Measurements from ENCODE around the gene DNAJC22. TPM values are rescaled to one million over a fixed set of nuclear protein-coding genes. Genes with fewer than 3 reads are reported as not detected.

Gene DNAJC22
- polyA plus RNA-seq, 1 of the 3 experiments (the other 2 are of a cell fraction): 4.5 TPM

DNA sequence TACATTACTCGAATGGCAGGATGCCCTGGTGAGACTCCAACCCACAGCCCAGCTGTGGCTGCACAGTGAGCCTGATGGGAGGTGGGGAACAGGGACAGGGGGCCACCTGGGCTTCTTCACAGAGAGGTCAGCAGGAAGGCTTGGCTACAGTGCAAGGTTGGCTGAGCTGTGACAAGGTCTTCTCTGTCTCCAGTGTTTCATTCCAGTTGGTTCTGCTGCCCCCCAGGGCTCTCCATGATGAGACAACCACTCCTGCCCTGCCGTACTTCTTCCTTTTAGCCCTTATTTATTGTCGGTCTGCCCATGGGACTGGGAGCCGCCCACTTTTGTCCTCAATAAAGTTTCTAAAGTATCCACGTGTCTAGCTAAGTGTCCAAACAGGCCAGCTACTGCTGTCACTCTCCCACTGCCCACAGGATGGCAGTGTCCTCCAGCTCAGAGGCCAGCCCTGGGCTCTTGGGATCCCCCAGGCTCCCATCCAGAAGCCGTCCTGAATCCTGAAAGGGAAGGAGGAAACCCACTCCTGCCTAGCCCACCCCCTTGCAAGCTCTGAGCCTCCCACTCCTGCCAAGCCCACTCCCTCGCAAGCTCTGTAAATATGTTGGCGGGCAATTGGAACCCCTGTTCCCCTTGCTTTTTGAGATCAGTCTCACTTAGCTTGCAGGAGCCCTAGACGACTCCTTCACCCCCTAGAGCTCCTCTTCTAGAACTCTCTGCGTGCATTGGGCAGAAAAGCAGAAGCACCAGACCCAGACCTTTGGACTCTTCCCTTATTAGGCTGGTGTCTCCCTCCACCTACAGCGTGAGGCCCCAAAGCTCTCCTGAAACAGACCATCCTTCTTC lies 15.1 kb upstream of the DNAJC22 start (continued):
- TF ChIP-seq RCOR1 (IDR thresholded peaks at IDR 0.05; ENCODE audit: low read length) (no peak), FOXJ3 (CRISPR knock-in tag; IDR thresholded peaks at IDR 0.05) (no peak), NRF1 (IDR thresholded peaks at IDR 0.05; ENCODE audit: low read depth, low read length) (no peak)

GRCh38 chr12:49332441-49332861 lies 14.2 kb upstream of the DNAJC22 start:
- CTCF ChIA-PET: interaction anchor here (0.7 to 15.9 kb wide), 13 partner anchors 10 to 237 kb away, joined by 3 to 658 read pairs (median 5); partner anchors contain the start of genes DNAJC22, PRPH and TROAP
- TF ChIP-seq RXRA (IDR thresholded peaks at IDR 0.05; ENCODE audit: borderline replicate concordance, low read depth): no peak
- TF ChIP-seq TEAD4 (IDR thresholded peaks at IDR 0.05; ENCODE audit: borderline replicate concordance, insufficient read depth): no peak
- no peak for TF ChIP-seq FOXJ3 (CRISPR knock-in tag; IDR thresholded peaks at IDR 0.05)
- no peak for TF ChIP-seq TAF1 (IDR thresholded peaks at IDR 0.05; ENCODE audit: borderline replicate concordance, low read depth, low read length)
- TF ChIP-seq, protein P1, sequence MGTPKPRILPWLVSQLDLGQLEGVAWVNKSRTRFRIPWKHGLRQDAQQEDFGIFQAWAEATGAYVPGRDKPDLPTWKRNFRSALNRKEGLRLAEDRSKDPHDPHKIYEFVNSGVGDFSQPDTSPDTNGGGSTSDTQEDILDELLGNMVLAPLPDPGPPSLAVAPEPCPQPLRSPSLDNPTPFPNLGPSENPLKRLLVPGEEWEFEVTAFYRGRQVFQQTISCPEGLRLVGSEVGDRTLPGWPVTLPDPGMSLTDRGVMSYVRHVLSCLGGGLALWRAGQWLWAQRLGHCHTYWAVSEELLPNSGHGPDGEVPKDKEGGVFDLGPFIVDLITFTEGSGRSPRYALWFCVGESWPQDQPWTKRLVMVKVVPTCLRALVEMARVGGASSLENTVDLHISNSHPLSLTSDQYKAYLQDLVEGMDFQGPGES (IDR thresholded peaks at IDR 0.05; ENCODE audit: low read depth, low read length): no peak
- TF ChIP-seq, protein P2, sequence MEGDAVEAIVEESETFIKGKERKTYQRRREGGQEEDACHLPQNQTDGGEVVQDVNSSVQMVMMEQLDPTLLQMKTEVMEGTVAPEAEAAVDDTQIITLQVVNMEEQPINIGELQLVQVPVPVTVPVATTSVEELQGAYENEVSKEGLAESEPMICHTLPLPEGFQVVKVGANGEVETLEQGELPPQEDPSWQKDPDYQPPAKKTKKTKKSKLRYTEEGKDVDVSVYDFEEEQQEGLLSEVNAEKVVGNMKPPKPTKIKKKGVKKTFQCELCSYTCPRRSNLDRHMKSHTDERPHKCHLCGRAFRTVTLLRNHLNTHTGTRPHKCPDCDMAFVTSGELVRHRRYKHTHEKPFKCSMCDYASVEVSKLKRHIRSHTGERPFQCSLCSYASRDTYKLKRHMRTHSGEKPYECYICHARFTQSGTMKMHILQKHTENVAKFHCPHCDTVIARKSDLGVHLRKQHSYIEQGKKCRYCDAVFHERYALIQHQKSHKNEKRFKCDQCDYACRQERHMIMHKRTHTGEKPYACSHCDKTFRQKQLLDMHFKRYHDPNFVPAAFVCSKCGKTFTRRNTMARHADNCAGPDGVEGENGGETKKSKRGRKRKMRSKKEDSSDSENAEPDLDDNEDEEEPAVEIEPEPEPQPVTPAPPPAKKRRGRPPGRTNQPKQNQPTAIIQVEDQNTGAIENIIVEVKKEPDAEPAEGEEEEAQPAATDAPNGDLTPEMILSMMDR (IDR thresholded peaks at IDR 0.05): no peak
- TF ChIP-seq NFIC (IDR thresholded peaks at IDR 0.05; ENCODE audit: borderline replicate concordance): no peak
- no peak for TF ChIP-seq USF1 (IDR thresholded peaks at IDR 0.05; ENCODE audit: borderline replicate concordance, low read depth)
- TF ChIP-seq, protein P3, sequence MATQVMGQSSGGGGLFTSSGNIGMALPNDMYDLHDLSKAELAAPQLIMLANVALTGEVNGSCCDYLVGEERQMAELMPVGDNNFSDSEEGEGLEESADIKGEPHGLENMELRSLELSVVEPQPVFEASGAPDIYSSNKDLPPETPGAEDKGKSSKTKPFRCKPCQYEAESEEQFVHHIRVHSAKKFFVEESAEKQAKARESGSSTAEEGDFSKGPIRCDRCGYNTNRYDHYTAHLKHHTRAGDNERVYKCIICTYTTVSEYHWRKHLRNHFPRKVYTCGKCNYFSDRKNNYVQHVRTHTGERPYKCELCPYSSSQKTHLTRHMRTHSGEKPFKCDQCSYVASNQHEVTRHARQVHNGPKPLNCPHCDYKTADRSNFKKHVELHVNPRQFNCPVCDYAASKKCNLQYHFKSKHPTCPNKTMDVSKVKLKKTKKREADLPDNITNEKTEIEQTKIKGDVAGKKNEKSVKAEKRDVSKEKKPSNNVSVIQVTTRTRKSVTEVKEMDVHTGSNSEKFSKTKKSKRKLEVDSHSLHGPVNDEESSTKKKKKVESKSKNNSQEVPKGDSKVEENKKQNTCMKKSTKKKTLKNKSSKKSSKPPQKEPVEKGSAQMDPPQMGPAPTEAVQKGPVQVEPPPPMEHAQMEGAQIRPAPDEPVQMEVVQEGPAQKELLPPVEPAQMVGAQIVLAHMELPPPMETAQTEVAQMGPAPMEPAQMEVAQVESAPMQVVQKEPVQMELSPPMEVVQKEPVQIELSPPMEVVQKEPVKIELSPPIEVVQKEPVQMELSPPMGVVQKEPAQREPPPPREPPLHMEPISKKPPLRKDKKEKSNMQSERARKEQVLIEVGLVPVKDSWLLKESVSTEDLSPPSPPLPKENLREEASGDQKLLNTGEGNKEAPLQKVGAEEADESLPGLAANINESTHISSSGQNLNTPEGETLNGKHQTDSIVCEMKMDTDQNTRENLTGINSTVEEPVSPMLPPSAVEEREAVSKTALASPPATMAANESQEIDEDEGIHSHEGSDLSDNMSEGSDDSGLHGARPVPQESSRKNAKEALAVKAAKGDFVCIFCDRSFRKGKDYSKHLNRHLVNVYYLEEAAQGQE (IDR thresholded peaks at IDR 0.05; ENCODE audit: low read depth, low read length): no peak
- TF ChIP-seq USF2 (IDR thresholded peaks at IDR 0.05; ENCODE audit: borderline replicate concordance, low read depth, low read length): no peak
- no peak for TF ChIP-seq JUND (IDR thresholded peaks at IDR 0.05)
- TF ChIP-seq, protein P4, sequence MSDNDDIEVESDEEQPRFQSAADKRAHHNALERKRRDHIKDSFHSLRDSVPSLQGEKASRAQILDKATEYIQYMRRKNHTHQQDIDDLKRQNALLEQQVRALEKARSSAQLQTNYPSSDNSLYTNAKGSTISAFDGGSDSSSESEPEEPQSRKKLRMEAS (IDR thresholded peaks at IDR 0.05; ENCODE audit: low read depth): no peak
- no peak for TF ChIP-seq YY1 (IDR thresholded peaks at IDR 0.05; ENCODE audit: low read depth)
- TF ChIP-seq RAD21 (IDR thresholded peaks at IDR 0.05; ENCODE audit: low read length): no peak
- TF ChIP-seq SMC3 (IDR thresholded peaks at IDR 0.05; ENCODE audit: low read depth, low read length): no peak
- TF ChIP-seq CHD2 (IDR thresholded peaks at IDR 0.05; ENCODE audit: low read length, partially characterized antibody): no peak
- no peak for TF ChIP-seq MEF2A (IDR thresholded peaks at IDR 0.05; ENCODE audit: borderline replicate concordance, low read depth)
- TF ChIP-seq SIN3A (IDR thresholded peaks at IDR 0.05; ENCODE audit: borderline replicate concordance, low read depth, low read length): no peak

More at GRCh38 chr12:49332441-49332861, 14.2 kb upstream of the DNAJC22 start:
- Histone ChIP-seq H3K27ac (ENCODE audit: low read depth in 2 of 2, low read length in 1 of 2) (no peak overlapping the region), H3K4me2 (no peak overlapping the region), H2AFZ (ENCODE audit: low read depth) (no peak overlapping the region), H3K4me1 (ENCODE audit: control insufficient read depth in 1 of 2, insufficient read depth in 2 of 2, low read depth in 1 of 2, low read length in 1 of 2) (peaks cover 0 to 3% of the 10 kb centered on the region in 2 experiments; a peak in 1 of 4 replicates), H3K9ac (no peak overlapping the region), H3K9me2 (no peaks in the 10 kb centered on the region), H3K79me2 (ENCODE audit: insufficient read depth) (no peaks in the 10 kb centered on the region), H3K36me3 (replicated peaks in 1 of 2; ENCODE audit: control insufficient read depth in 1 of 2, insufficient read depth in 2 of 2, low read length in 1 of 2) (peaks cover 2 to 13% of the 10 kb centered on the region in 2 experiments), H3K4me3 (ENCODE audit: low read depth in 2 of 2, low read length in 1 of 2) (no peak overlapping the region), H3K27me3 (ENCODE audit: insufficient read depth) (no peaks in the 10 kb centered on the region), H3F3A (replicated peaks; ENCODE audit: insufficient read depth) (peaks cover 9% of the 10 kb centered on the region), H4K20me1 (ENCODE audit: insufficient read depth) (no peaks in the 10 kb centered on the region), H3K9me3 (no peaks in the 10 kb centered on the region)
- POLR2A ChIA-PET: interaction anchor here (0.6 kb wide), 1 partner anchor 26 kb away, joined by 3 read pairs; no protein-coding TSS in a partner anchor
- no peak for DNase-seq
- 90% methylated on average over 16 of the region's 17 CpGs for WGBS (ENCODE audit: low lambda C conversion rate)

All from SK-N-SH (cell line).